SK-MEL-5 (cell line): ENCODE data around the gene TSPAN11. TPM values are rescaled to one million over a fixed set of nuclear protein-coding genes. Genes with fewer than 3 reads are reported as not detected.
A peak's percentile ranks its signal among the peaks of the same experiment; 100 is the strongest.

Experiments used
- DNase-seq: peaks from one replicate; pipeline ENCODE4 v3.0.0-alpha.2; 2016; ENCODE audit warnings: low read depth, low spot score
- in situ Hi-C: cut with HindIII; loops from 2 replicates; pipeline ENCODE4 v1.10.0; 2016; ENCODE audit warnings: low sequenced_read_pairs, high pct_unique_total_duplicates, low pct_unique_long_range_greater_than_20kb
- total RNA-seq: library from RNA; depleted of rRNA; stranded (reverse); fragments of >200 nt; shearing (Covaris generic); gene quantifications from 2 replicates; pipeline ENCODE4 v1.2.3, GENCODE V29; 2014

TSPAN11 gene
- total RNA-seq, 1 experiment from 2014 or later: not detected

DNA sequence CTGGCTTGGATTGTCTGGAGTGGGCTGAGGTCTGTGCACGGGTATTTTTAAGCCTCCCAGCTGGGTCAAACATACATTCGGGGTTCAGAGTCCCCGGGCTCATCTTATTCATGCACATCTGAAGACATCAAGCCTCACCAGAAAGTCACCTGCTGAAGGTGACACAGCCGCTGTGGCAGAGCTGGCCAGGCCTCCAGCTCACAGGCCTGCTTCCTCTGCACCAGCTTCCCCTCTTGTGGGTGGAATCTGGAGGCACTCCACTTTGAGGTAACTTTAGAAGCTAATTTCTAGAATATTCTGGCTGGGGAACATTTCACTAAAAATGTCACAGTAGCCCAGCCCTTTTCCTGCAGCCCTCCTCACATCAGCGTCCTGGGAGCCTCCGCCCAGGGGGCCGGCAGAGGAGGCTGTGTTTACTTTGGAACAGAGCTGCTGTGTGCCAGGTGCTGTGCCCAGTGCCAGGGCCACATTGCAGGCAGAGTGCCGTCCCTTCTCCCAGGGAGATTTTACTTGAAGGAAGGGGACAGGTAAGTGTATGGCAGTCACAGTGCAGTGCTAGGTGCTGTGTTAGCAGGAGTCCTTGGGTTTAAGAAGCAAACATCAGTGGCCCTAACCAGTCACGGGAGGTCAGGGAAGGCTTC, 62.2 kb downstream of the TSPAN11 start:
- no peak for DNase-seq
- in situ Hi-C loops: loop anchor here (10.0 kb wide), 1 partner anchor 144 kb away; no protein-coding TSS in a partner anchor

DNA sequence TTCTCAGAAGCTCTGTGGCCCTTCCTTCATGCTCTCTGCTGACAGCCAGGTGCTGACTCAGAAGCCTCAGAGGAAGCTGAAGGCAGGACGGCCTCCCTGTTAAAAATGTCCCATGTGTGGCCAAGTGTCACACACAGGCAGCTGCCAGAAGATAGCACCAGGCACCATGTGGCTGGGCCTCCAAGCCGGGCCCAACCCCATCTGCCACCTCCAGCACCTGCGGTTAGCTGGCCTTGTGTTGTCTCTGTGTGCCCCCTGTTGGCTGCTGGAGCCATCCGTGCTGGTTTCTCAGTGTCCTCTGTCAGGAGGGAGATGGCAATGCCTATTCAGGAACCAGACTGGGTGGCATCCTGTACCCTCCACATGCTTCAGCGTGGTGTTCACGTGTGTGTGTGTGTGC, 63.2 kb downstream of the TSPAN11 start:
- in situ Hi-C loops: loop anchor here (10.0 kb wide), 1 partner anchor 145 kb away; no protein-coding TSS in a partner anchor
- peak; percentile 53 for DNase-seq

DNA sequence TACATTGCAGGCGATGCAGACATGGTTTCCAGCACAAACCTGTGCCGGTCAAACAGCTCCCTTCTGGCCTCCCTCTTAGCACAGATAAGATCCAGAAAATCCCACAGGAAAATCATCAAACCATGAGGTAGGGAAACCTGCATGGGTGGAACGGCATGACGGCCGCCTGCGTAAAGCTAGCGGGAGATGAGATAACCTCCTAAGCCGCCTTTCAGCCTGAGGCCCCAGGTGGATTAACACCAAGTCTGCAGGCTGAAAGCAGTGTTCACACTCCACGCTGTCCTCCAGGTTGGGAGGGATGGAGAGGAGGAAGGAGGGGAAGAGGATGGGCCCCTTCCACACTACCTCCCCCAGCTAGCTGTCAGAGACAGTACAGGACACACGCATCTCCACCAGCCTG, 63.8 kb downstream of the TSPAN11 start:
- in situ Hi-C loops: no loop called here
- DNase-seq: no peak

DNA sequence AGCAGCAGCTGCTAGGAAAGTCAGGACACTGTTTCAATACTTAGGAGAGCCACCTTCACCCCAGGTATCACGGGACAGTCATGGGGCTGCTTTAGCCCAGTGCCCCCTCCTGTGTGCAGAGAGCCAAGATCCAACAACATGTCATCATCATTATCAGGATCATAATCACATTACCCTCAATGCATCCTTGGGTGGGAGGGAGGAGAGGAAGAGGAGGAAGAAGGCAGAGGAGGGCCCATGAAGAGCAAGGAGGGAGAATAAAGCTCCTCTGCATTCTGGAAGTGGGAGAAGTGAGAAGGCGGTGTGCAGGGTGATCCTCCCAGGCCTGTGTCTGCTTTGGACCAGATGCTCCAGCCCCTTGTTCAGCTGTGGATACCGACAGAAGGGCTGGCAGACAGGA, 64.2 kb downstream of the TSPAN11 start:
- no peak for DNase-seq
- in situ Hi-C loops: no loop called here

DNA sequence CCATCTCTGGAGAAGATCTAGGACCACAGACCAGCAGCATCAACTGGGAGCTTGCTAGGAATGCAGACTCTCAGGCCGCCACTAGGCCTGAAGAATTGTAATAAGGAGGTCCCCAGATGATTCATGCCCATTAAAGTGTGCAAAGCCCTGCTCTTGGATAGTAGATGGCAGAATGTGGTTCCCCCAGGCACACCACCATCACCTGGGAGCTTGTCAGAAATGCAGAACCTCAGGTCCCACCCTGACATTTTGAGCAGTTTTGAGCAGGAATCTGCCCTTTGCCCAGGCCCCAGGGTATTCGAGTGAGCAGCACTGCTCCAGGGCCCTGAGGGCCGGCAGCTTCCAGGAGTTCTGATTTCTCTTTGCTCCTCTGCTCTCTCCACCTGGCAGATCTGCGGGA, 64.9 kb downstream of the TSPAN11 start:
- DNase-seq: no peak
- in situ Hi-C loops: no loop called here

DNA sequence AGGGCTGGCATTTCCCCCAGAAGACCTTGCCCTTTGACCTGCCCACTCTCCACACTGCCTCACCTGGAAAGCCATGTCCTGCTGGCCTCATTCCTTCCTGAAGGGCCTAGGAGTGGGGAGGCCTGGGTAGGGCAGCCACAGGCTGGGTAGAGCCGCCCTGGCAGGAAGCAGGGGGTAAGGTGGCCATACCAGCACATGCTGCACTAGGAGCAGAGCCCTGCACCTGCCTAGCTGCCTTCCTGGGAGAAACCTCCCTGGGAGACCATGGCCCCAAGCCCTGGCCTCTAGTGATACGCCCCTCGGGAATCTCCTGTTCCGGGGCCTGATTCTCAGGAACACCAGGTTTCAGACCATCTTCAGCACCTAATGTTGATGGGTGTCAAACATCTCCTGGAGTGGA, 65.8 kb downstream of the TSPAN11 start:
- in situ Hi-C loops: no loop called here
- no peak for DNase-seq

DNA sequence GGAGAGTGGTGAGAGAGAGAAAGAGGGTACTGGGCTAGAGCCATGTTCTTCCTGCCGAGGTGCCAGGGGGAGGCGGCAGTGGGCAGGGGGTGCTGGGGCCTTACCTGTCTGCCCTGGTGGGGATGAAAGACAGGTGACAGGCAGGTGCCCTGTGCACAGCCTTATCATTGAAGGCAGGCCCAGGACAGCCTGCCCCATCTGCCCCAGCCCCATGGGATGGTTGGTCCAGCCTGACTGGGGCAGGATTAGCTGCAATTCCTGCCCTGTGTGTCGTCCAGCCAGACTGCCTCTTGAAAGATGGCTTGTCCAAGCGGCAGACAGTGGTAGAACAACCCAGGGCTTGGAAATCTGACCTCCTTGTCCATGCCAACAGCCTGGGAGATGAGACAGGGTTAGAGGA, 67.2 kb downstream of the TSPAN11 start:
- no peak for DNase-seq
- in situ Hi-C loops: no loop called here

DNA sequence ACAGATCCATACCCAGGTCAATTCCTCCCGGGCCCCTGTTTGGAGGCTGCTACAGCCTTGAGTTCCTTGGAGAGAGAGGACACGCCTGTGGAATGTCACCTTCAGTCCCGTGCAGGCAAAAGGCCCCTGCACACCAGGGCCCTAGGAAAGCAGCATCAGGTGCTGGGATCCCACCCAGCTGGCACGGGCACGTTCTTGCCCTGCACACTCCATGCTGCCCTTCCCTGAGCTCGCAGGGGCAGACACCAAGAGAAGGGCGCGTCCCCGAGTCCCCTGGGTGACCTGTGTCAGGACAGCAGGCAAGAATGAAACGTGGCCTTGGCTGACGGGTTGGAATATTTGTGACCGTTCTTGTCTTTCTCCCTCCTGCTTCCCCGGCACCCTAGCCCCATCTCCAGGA, 67.7 kb downstream of the TSPAN11 start:
- in situ Hi-C loops: no loop called here

DNA sequence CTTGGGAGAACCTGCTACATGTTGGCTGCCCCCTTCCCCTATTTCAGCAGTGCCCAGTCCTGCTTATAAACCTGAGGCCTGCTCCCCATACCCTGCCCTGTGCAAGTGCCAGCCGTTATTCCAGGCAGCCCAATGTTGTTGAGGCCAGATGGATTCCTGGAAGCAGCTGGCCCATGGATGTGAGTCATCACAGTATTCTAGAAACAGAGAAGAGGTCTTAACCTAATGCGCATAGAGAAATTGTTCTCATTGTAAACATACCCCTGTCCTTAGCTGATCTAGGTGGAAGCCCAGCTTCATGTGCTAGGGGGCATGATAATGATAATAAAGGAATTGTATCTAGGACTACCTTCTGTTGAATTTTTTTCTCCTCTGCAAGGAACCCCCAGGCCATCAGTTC, 69.7 kb downstream of the TSPAN11 start:
- no peak for DNase-seq
- in situ Hi-C loops: no loop called here

More for the DNA sequence above, 67.7 kb downstream of the TSPAN11 start:
- no peak for DNase-seq

DNA sequence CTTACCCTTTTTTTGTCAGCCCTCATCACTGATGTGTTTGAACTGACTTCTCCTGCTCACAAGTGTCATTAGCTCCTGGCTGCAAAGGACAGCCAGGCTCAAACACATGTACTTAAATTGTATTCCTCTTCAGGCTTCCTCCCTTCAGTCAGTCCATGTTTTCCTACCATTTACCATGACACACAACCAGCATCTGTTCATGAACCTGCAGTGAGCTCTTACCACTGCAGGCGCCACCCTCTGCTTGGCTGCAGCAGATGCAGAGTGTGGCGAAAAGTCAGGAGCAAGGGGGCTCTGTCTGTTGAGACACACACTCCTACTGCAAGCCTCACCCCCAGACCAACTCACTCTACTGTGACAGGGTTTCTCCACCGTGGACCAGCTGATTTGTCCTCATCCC, 70.2 kb downstream of the TSPAN11 start:
- in situ Hi-C loops: no loop called here
- DNase-seq: no peak

DNA sequence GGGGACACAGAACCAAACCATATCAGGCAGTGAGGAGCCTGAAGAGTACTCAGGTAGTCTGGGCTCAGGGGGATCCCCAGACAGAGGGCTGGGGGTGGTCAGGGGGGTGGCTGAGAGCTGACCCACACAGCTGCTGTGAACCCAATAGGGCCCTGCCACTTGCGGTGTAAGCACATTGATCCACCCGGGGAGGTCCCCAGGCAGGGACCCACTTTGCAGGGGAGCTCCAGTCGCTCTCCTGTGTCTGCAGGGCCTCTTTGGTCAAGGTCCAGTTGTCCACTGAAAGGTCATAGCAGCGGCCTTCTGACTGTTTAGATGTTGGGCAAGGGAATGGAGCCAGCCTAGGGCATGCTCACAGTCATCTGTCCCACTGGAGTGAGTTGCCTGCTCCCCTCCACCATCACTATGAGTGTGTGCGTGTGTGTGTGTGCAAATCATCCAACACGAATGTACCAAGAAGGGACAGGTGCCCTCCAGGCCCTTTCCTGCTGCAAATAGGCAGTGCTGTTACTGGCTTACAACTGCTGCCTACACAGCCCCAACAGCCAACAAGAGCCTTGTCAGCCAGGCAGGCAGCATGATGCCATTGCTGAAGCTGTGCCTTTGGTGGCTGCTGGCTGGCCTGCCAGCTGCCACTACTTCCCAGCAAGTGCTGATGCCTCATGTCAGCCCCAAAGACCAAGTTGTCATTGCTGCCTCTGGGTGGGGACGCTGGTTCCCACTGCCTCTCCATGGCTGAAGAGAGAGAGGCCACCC, 71.3 kb downstream of the TSPAN11 start:
- no peak for DNase-seq
- in situ Hi-C loops: no loop called here

DNA sequence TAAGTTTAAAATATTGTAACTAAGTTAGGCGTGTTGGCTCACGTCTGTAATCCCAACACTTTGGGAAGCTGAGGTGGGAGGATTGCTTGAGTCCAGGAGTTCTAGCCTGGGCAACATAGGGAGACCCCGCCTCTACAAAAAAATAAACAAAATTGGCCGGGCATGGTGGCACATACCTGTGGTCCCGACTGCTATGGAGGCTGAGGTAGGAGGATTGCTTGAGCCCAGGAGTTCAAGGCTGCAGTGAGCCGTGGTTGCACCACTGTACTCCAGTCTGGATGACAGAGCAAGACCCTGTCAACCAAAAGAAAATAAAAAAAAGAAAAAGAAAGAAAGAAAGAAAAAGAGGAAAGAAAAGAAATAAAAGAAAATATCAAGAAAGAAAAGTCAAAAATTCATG, 72.5 kb downstream of the TSPAN11 start:
- no peak for DNase-seq
- in situ Hi-C loops: no loop called here

DNA sequence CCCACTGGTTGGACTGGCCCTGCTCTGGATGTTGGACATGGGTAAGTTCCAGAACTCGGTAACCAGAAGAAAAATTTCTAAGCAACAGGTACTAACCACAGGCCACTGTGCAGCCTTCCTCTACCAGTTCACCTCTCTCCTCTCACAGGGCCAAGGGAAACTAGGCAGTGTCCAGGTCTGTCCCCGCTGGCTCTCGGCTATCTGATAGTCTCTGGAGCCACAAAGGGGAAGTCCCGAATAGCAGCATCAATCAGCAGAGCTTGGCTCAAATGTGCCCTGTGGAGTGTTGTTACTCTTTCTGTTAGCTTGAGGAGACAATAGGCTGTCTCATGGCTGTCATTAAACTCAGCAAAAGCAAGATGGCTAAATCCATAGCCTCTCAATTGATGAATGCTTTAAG, 73.2 kb downstream of the TSPAN11 start:
- in situ Hi-C loops: no loop called here
- no peak for DNase-seq

DNA sequence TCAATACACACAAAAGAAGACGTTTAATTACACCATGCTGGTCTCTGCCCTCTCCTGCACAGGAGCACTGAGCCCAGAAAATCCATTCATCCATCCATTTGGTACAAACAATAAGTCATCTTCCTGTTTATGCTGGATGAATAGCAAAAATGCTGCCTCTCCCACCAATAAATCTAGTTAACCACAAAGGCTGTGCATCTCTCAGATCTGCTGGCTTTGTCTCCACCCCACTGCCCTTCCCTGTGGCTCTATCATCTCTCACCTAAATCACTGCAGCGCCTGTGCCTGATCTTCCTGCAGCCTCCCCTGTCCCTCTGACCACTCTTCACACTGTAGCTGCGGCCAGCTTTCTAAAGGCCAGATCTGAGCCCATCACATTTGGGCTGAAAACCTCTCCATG, 74.2 kb downstream of the TSPAN11 start:
- in situ Hi-C loops: no loop called here
- DNase-seq: no peak

DNA sequence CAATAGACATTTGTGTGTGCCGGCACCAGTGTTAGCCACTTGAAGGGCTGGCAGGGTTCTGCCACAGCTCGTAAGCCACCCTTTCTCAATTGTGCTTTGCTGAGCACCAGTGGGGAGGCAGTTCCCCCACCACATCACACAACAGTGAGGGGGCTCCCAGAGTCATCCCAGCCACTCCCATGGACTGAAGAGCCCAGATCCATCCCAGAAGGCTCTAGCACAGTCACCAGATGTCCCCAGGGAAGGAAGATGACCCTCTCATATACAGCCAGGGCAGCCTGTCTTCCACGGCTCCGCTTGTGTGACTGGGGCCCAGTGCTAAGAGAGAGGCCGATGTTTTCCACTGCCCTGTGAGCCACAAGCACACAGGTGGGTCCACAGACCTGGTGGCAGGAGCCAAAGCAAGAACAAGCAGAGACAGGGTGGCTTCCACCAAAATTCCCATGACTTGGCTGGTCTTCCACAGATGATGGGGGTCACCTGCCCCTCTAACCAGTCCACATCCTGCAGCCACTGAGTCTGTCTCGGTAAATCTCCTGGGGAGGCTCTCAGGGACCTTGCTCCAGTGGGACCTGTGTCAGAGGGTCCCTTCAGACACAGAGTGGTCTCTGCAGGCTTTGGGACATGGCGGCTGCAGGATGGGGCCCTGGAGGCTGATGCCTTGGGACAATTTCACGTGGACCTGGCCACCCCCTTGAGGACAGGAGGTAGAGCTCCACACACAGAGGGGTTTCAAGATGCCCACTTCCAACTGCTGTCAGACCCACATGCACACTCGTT, 75.2 kb downstream of the TSPAN11 start:
- in situ Hi-C loops: no loop called here
- DNase-seq: no peak

DNA sequence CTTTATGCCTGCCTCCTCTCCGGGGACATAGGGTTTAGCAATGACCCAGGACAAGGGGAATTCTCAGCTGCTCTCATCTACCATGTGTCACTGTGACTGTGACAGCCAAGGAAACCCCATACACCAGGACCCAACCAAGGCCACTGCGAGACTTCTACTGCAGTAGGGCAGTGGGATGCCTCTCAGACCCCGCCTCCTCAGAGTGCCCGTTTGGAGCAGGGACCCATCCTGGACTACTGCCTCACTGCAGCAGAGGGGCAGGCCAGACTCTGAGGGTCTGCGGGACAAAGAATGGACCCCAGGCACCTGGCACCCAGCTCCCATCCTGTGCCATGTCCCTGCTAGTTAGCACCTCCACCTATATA, 75.8 kb downstream of the TSPAN11 start:
- in situ Hi-C loops: no loop called here
- DNase-seq: no peak

DNA sequence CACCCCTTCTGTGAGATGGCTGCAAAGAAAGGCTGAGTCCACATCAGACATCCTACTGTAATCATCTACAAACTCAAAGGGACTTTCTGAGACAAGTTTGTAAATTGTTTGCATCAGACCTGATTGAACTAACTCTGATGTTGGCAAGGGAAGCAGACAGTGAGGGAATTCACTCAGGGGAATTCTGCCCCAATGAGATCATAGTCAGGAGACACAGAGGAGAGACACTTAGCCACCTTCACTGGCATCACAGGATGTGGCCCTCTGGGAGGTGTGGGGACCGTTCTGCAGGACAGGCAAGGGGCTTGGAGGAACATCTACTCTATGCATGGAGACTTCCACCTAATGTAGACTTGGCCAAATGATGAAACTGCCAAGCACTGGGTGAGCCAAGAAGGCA, 76.5 kb downstream of the TSPAN11 start:
- no peak for DNase-seq
- in situ Hi-C loops: no loop called here

DNA sequence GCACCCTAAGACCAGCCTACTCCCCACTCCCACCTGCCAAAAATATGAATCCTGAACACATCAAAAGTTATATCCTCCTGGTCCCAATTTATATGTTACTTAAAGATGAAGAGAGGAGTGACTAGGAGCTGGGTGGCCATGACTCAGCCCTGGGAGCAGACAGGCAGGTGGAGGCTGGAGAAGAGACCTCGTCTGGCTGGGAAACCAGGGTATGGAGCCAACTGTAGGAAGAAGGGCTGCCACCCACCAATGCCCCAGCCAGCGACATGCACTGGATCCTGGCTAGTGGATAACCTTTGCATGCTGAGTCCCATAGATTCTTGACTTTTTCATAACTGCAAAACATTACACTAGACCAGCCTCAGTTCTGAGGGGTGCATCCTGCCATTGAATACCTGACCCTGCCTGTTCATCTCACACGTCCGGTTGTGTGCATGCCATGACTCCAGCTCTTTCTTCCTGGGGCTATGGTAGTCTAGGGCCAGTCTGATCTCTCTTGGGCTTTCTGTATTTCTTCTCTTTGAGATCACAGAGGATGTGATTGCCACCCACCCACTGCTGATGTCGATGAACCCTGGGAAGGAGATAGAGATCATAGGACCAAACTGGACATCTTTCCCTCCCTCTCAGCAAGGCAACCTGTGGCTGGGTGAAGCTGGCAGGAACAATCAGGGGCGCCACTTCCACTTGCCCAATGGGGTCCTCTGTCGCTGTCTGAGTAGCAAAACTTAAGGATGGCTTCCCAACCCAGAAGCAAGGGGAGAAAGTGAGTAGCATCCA, 77.5 kb downstream of the TSPAN11 start:
- no peak for DNase-seq
- in situ Hi-C loops: no loop called here
